ENCODE measurements around the gene SMAGP.

The SMAGP gene

DNA sequence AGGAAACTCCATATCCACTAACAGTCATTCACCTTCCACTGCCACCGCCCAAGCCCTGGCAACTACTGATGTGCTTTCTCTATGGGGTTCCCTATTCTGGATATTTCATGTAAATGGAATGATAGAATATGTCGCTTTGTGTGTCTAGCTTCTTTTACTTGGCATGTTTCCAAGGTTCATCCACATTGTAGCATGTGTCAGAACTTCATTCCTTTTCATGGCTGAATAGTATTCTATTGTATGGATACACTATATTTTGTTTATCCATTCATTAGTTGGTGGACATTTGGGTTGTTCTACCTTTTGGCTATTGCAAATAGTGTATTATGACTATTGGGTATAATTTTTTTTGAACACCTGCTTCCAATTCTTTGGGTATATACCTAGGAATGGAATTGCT is 61.0 kb downstream of the SMAGP start:
- no peak overlapping the region for H3K4me3 ChIP-seq (ENCODE audit: insufficient read length, low read depth)
- no peaks in the 10 kb centered on the region for H3K9me3 ChIP-seq (ENCODE audit: insufficient read depth, low read length)
- peaks cover 2% of the 10 kb centered on the region for H3K36me3 ChIP-seq (ENCODE audit: insufficient read depth, insufficient read length, low read length)
- H3K9ac ChIP-seq (ENCODE audit: insufficient read length, low read depth) = no peak overlapping the region
- TF ChIP-seq YY1 (IDR thresholded peaks at IDR 0.05; ENCODE audit: insufficient read depth, insufficient read length) = no peak
- no peak for TF ChIP-seq ZNF274 (IDR thresholded peaks at IDR 0.05; ENCODE audit: low read depth, low read length)
- TF ChIP-seq SUZ12 (IDR thresholded peaks at IDR 0.05; ENCODE audit: extremely low read depth, insufficient read depth, insufficient read length) = no peak
- H3K27me3 ChIP-seq (ENCODE audit: insufficient read depth, insufficient read length) = no peaks in the 10 kb centered on the region
- H3K4me1 ChIP-seq (ENCODE audit: insufficient read depth, insufficient read length) = no peaks in the 10 kb centered on the region
- no peak for DNase-seq (ENCODE audit: low read depth, low spot score)

DNA sequence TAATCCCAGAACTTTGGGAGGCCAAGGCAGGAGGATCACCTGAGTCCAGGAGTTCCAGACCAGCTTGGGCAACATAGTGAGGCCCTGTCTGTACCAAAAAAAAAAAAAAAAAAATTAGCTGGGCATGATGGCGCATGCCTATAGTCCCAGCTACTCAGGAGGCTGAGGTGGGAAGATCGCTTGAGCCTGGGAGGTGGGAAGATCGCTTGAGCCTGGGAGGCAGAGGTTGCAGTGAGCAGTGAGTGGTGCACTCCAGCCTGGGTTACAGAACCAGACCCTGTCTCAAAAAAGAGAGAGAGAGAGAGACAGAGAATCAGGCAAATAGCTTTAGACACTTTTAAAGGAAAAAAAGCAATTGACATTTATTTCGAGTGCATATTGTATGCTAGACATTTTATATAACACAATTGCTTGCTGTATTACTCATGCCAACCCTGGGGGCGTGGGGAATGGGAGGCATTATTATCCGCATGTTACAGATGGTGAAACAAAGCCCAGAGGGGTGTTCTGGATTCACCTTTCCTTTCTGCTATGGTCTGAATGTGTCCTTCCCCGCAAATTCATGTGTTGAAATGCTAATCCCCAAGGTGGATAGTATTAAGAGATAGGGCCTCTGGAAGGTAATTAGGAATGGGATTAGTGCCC is 62.1 kb downstream of the SMAGP start:
- Histone ChIP-seq H3K27me3 (ENCODE audit: insufficient read depth, insufficient read length) (no peaks in the 10 kb centered on the region), H3K9me3 (ENCODE audit: insufficient read depth, low read length) (no peaks in the 10 kb centered on the region), H3K9ac (ENCODE audit: insufficient read length, low read depth) (no peak overlapping the region), H3K36me3 (ENCODE audit: insufficient read depth, insufficient read length, low read length) (peaks cover 3% of the 10 kb centered on the region), H3K4me1 (ENCODE audit: insufficient read depth, insufficient read length) (no peaks in the 10 kb centered on the region), H3K4me3 (ENCODE audit: insufficient read length, low read depth) (no peak overlapping the region)
- no peak for TF ChIP-seq ZNF274 (IDR thresholded peaks at IDR 0.05; ENCODE audit: low read depth, low read length)
- no peak for TF ChIP-seq SUZ12 (IDR thresholded peaks at IDR 0.05; ENCODE audit: extremely low read depth, insufficient read depth, insufficient read length)
- TF ChIP-seq YY1 (IDR thresholded peaks at IDR 0.05; ENCODE audit: insufficient read depth, insufficient read length) = no peak
- no peak for DNase-seq (ENCODE audit: low read depth, low spot score)

DNA sequence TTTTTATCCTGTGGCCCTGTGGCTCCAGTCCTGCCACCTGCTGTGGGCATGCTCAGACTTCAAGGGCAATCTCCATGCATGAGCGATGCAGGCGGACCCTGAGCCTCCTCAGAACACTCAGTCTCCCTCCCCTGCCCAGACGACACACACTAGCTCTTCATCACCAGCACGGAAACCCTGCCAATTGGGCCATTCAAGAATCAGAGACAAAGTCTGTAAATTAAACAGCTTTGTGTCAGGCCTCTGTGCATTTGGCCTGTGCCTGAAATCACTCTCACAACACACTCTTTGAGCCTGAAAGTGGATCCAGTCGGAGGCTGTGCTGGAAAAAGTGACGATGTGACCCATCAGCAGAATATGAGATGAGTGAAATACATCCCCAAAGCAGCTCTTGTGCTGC is 64.9 kb downstream of the SMAGP start:
- no peak for TF ChIP-seq YY1 (IDR thresholded peaks at IDR 0.05; ENCODE audit: insufficient read depth, insufficient read length)
- no peak for TF ChIP-seq SUZ12 (IDR thresholded peaks at IDR 0.05; ENCODE audit: extremely low read depth, insufficient read depth, insufficient read length)
- no peak for TF ChIP-seq ZNF274 (IDR thresholded peaks at IDR 0.05; ENCODE audit: low read depth, low read length)
- no peaks in the 10 kb centered on the region for H3K9me3 ChIP-seq (ENCODE audit: insufficient read depth, low read length)
- no peak for DNase-seq (ENCODE audit: low read depth, low spot score)
- no peak overlapping the region for H3K4me3 ChIP-seq (ENCODE audit: insufficient read length, low read depth)
- H3K36me3 ChIP-seq (ENCODE audit: insufficient read depth, insufficient read length, low read length) = peaks cover 3% of the 10 kb centered on the region
- H3K4me1 ChIP-seq (ENCODE audit: insufficient read depth, insufficient read length) = no peaks in the 10 kb centered on the region
- no peak overlapping the region for H3K9ac ChIP-seq (ENCODE audit: insufficient read length, low read depth)
- H3K27me3 ChIP-seq (ENCODE audit: insufficient read depth, insufficient read length) = no peaks in the 10 kb centered on the region

DNA sequence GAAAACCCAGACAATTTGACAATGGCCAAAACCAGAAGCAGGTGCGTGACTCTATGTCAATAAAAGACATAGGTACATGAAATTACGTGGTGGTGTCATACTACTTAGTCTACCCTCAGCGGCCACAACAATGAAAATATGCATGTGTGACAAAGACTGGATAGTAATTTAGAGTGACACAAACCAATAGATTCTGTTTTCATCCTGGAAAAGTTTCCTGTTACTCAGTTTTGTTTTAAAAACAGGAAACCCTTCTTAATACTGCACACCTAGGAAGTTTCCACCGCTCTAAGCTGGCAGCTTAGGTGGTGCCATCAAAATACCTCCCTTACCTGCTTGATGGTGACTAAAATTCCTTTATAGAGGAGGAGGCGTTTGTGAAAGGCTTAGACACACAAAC is 67.5 kb downstream of the SMAGP start:
- Histone ChIP-seq H3K36me3 (ENCODE audit: insufficient read depth, insufficient read length, low read length) (peaks cover 5% of the 10 kb centered on the region), H3K4me3 (ENCODE audit: insufficient read length, low read depth) (no peak overlapping the region), H3K9me3 (ENCODE audit: insufficient read depth, low read length) (no peaks in the 10 kb centered on the region), H3K27me3 (ENCODE audit: insufficient read depth, insufficient read length) (no peaks in the 10 kb centered on the region), H3K4me1 (ENCODE audit: insufficient read depth, insufficient read length) (peaks cover 3% of the 10 kb centered on the region), H3K9ac (ENCODE audit: insufficient read length, low read depth) (no peak overlapping the region)
- no peak for DNase-seq (ENCODE audit: low read depth, low spot score)
- TF ChIP-seq YY1 (IDR thresholded peaks at IDR 0.05; ENCODE audit: insufficient read depth, insufficient read length) (no peak), ZNF274 (IDR thresholded peaks at IDR 0.05; ENCODE audit: low read depth, low read length) (no peak), SUZ12 (IDR thresholded peaks at IDR 0.05; ENCODE audit: extremely low read depth, insufficient read depth, insufficient read length) (no peak)

DNA sequence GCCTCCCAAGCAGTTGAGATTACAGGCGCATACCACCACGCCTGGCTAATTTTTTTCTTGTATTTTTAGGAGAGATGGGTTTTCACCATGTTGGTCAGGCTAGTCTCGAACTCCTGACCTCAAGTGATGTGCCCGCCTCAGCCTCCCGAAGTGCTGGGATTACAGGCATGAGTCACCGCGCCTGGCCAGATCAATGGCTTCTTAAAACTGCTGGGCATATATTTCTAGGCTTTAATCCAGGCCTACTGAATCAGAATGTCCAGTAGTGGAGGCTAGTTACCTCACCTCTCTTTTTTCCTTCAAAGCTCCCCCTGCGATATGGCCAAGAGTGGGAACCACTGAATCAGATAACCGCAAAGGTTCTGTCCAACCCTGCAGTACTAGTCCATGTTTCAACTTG is 69.4 kb downstream of the SMAGP start:
- Histone ChIP-seq H3K36me3 (ENCODE audit: insufficient read depth, insufficient read length, low read length) (peaks cover 5% of the 10 kb centered on the region), H3K27me3 (ENCODE audit: insufficient read depth, insufficient read length) (no peaks in the 10 kb centered on the region), H3K4me3 (ENCODE audit: insufficient read length, low read depth) (no peak overlapping the region), H3K9me3 (ENCODE audit: insufficient read depth, low read length) (no peaks in the 10 kb centered on the region), H3K9ac (ENCODE audit: insufficient read length, low read depth) (no peak overlapping the region), H3K4me1 (ENCODE audit: insufficient read depth, insufficient read length) (peaks cover 3% of the 10 kb centered on the region)
- no peak for TF ChIP-seq YY1 (IDR thresholded peaks at IDR 0.05; ENCODE audit: insufficient read depth, insufficient read length)
- TF ChIP-seq ZNF274 (IDR thresholded peaks at IDR 0.05; ENCODE audit: low read depth, low read length) = no peak
- TF ChIP-seq SUZ12 (IDR thresholded peaks at IDR 0.05; ENCODE audit: extremely low read depth, insufficient read depth, insufficient read length) = no peak
- DNase-seq (ENCODE audit: low read depth, low spot score) = no peak

DNA sequence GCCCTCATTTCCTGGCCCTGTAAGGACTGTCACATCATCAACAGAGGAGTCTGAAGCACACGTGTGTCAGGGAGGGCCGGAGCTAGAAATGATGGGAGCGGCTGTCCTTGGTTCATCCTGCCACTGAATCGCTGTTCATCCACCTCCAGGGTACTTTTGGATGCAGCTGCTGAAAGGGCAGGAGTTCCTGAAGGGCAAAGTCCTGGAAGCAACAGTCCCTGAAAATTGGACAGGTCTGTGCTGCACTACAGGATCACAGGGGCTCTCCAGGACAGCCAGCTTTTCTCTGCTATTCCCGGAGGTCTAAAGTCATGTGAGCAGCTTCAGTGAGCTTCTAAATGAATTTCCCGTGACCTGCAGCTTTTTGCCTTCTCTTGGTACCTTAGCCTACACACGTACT is 70.1 kb downstream of the SMAGP start:
- H3K27me3 ChIP-seq (ENCODE audit: insufficient read depth, insufficient read length) = no peaks in the 10 kb centered on the region
- no peak overlapping the region for H3K9ac ChIP-seq (ENCODE audit: insufficient read length, low read depth)
- TF ChIP-seq SUZ12 (IDR thresholded peaks at IDR 0.05; ENCODE audit: extremely low read depth, insufficient read depth, insufficient read length) = no peak
- TF ChIP-seq YY1 (IDR thresholded peaks at IDR 0.05; ENCODE audit: insufficient read depth, insufficient read length) = no peak
- TF ChIP-seq ZNF274 (IDR thresholded peaks at IDR 0.05; ENCODE audit: low read depth, low read length) = no peak
- no peak overlapping the region for H3K4me3 ChIP-seq (ENCODE audit: insufficient read length, low read depth)
- no peak for DNase-seq (ENCODE audit: low read depth, low spot score)
- peaks cover 3% of the 10 kb centered on the region for H3K4me1 ChIP-seq (ENCODE audit: insufficient read depth, insufficient read length)
- H3K9me3 ChIP-seq (ENCODE audit: insufficient read depth, low read length) = no peaks in the 10 kb centered on the region
- H3K36me3 ChIP-seq (ENCODE audit: insufficient read depth, insufficient read length, low read length) = peaks cover 5% of the 10 kb centered on the region

DNA sequence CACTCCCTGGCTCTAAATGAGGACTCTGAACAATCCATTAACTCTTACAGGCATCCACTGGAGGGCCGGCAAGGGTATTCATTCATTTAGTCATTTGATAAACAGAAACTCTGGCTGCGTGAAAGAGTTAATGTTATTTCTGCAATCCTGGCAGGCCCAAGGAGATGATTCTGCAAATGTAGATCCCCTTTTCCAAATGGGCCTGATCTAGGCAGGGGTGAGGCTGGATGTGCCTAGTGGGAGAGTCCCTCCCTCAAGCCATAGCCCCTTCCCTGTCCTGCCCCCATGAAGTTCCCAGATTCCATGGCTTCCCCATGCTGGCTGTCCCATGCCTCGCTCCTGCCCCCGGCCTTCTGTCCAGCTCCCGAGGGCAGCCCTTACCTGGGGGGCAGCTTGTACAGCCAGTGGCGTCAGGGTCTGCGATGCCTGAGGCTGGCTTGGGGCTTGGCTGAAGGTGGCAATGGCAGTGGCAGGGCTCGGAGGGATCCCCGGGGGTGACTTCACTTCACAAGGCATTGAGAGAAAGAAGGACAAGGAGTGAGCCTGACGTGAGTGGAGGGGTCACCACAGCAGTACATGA is 70.8 kb downstream of the SMAGP start:
- Histone ChIP-seq H3K9ac (ENCODE audit: insufficient read length, low read depth) (no peak overlapping the region), H3K36me3 (ENCODE audit: insufficient read depth, insufficient read length, low read length) (peaks cover 5% of the 10 kb centered on the region), H3K4me3 (ENCODE audit: insufficient read length, low read depth) (no peak overlapping the region), H3K27me3 (ENCODE audit: insufficient read depth, insufficient read length) (no peaks in the 10 kb centered on the region), H3K4me1 (ENCODE audit: insufficient read depth, insufficient read length) (peaks cover 3% of the 10 kb centered on the region), H3K9me3 (ENCODE audit: insufficient read depth, low read length) (no peaks in the 10 kb centered on the region)
- no peak for DNase-seq (ENCODE audit: low read depth, low spot score)
- TF ChIP-seq ZNF274 (IDR thresholded peaks at IDR 0.05; ENCODE audit: low read depth, low read length) = no peak
- no peak for TF ChIP-seq SUZ12 (IDR thresholded peaks at IDR 0.05; ENCODE audit: extremely low read depth, insufficient read depth, insufficient read length)
- no peak for TF ChIP-seq YY1 (IDR thresholded peaks at IDR 0.05; ENCODE audit: insufficient read depth, insufficient read length)

Data from NT2/D1 (cell line).